K562 (cell line): ENCODE data around the gene HLA-DPA1. TPM values are rescaled to one million over a fixed set of nuclear protein-coding genes. Genes with fewer than 3 reads are reported as not detected.

Experiments used
- polyA plus RNA-seq, 8 experiments: library from polyadenylated mRNA; depleted of rRNA in 4 of 8; stranded (reverse) in 5 of 8; unstranded in 3 of 8; fragments of >200 nt; fragmentation: Nextera tagmentation in 2 of 8; fragmentation: Illumina TruSeq in 1 of 8; extraction: Ambion mirVana in 2 of 8; extraction: Trizol in 1 of 8; gene quantifications; 2 replicates each; pipeline versions ENCODE4 v1.2.1 to v1.2.3, GENCODE V29; 2011 to 2014; ENCODE audit warnings: inconsistent platforms in 1 of 8, missing spikeins in 1 of 8
- total RNA-seq, 7 experiments: library from RNA; depleted of rRNA in 6 of 7; stranded (reverse); fragments of >200 nt in 6 of 7; fragmentation: Illumina TruSeq in 2 of 7; extraction: Trizol in 2 of 7; gene quantifications; 2 replicates each; pipeline versions ENCODE4 v1.2.1 to v1.2.3, GENCODE V29; 2011 to 2021; ENCODE audit warnings: low replicate concordance in 1 of 7
- TF ChIP-seq, protein P1 (sequence below): fragments of 450-650 bp; IDR thresholded peaks from 2 replicates; pipeline ENCODE4 v1.6.1; 2018; ENCODE audit not compliant: partially characterized antibody
- TF ChIP-seq, protein P2 (sequence below): sonication (generic); formaldehyde crosslinking; IDR thresholded peaks from 2 replicates; pipeline ENCODE4 v1.8.0; 2023; ENCODE audit warnings: mild to moderate bottlenecking, missing genetic modification reagents

The HLA-DPA1 gene
- total and polyA plus RNA-seq, 9 of the 15 experiments (the other 6 are each of a cell fraction or from before 2014, with no cell fraction given), result 0.23 to 0.93 (median 0.55) TPM

DNA sequence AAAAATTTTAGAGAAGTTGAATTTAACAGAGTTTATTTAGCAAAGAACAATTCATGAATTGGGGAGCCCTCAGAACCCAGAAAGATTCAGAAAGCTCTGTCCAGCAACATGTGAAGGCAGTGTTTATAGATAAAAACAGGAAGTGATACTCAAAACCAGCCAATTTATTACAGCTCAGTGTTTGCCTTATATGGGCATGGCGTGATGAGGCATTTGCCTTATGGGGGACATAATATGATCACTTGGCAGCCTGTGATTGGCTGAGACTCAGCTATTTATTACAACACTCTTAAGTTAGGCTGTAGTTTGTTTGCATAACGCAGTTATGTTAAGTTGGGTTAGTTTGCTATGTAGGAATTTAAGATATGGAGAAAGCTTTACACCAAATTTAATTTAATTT lies 11.5 kb downstream of the HLA-DPA1 start (continued):
- TF ChIP-seq, protein P1, sequence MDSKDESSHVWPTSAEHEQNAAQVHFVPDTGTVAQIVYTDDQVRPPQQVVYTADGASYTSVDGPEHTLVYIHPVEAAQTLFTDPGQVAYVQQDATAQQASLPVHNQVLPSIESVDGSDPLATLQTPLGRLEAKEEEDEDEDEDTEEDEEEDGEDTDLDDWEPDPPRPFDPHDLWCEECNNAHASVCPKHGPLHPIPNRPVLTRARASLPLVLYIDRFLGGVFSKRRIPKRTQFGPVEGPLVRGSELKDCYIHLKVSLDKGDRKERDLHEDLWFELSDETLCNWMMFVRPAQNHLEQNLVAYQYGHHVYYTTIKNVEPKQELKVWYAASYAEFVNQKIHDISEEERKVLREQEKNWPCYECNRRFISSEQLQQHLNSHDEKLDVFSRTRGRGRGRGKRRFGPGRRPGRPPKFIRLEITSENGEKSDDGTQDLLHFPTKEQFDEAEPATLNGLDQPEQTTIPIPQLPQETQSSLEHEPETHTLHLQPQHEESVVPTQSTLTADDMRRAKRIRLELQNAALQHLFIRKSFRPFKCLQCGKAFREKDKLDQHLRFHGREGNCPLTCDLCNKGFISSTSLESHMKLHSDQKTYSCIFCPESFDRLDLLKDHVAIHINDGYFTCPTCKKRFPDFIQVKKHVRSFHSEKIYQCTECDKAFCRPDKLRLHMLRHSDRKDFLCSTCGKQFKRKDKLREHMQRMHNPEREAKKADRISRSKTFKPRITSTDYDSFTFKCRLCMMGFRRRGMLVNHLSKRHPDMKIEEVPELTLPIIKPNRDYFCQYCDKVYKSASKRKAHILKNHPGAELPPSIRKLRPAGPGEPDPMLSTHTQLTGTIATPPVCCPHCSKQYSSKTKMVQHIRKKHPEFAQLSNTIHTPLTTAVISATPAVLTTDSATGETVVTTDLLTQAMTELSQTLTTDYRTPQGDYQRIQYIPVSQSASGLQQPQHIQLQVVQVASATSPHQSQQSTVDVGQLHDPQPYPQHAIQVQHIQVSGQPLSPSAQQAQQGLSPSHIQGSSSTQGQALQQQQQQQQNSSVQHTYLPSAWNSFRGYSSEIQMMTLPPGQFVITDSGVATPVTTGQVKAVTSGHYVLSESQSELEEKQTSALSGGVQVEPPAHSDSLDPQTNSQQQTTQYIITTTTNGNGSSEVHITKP, result no peak
- TF ChIP-seq, protein P2, sequence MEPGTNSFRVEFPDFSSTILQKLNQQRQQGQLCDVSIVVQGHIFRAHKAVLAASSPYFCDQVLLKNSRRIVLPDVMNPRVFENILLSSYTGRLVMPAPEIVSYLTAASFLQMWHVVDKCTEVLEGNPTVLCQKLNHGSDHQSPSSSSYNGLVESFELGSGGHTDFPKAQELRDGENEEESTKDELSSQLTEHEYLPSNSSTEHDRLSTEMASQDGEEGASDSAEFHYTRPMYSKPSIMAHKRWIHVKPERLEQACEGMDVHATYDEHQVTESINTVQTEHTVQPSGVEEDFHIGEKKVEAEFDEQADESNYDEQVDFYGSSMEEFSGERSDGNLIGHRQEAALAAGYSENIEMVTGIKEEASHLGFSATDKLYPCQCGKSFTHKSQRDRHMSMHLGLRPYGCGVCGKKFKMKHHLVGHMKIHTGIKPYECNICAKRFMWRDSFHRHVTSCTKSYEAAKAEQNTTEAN (CRISPR knock-in tag), result no peak
- TF ChIP-seq, all 486 proteins: peak for 25
